Activated naive CD4-positive, alpha-beta T cell treated with anti-CD3 and anti-CD28 coated beads, Interleukin-2, amount 10 ng/mL, durations not matched to agents 7 days and 5 days (primary cell): ENCODE data around the gene CDH4.

Experiments used
- CTCF ChIA-PET: fragments of 350-600 bp; sonication (Branson Sonifier 250); formaldehyde crosslinking; loops from one replicate; lab custom pipeline; 2021; ENCODE audit warnings: antibody characterized with exemption; lab: Charles Lee
- DNase-seq: peaks from one replicate; pipeline ENCODE4 v3.0.0-alpha.2; 2020
- H3K27ac Mint-ChIP-seq: one replicate; pipeline ENCODE4 v1.8.0; 2021; ENCODE audit warnings: mild to moderate bottlenecking, moderate library complexity, mixed read lengths
- H3K27me3 Mint-ChIP-seq: one replicate; pipeline ENCODE4 v1.8.0; 2021; ENCODE audit warnings: mild to moderate bottlenecking, mixed read lengths
- H3K36me3 Mint-ChIP-seq: one replicate; pipeline ENCODE4 v1.8.0; 2021; ENCODE audit warnings: mixed read lengths
- H3K4me1 Mint-ChIP-seq: one replicate; pipeline ENCODE4 v1.8.0; 2021; ENCODE audit warnings: mixed read lengths
- H3K4me3 Mint-ChIP-seq: one replicate; pipeline ENCODE4 v1.8.0; 2021; ENCODE audit warnings: mild to moderate bottlenecking, moderate library complexity, mixed read lengths
- H3K9me3 Mint-ChIP-seq: one replicate; pipeline ENCODE4 v1.8.0; 2021; ENCODE audit warnings: mixed read lengths

The CDH4 gene

GRCh38 chr20:61513124-61514017, 261.3 kb downstream of the CDH4 start:
- H3K27me3 Mint-ChIP-seq = no peaks in the 10 kb centered on the region
- H3K4me3 Mint-ChIP-seq = no peak overlapping the region
- H3K27ac Mint-ChIP-seq = no peak overlapping the region
- CTCF ChIA-PET = no interaction called here
- no peaks in the 10 kb centered on the region for H3K36me3 Mint-ChIP-seq
- H3K4me1 Mint-ChIP-seq = no peaks in the 10 kb centered on the region
- DNase-seq = no peak
- peaks cover 2% of the 10 kb centered on the region for H3K9me3 Mint-ChIP-seq

GRCh38 chr20:61514018-61514365, 261.9 kb downstream of the CDH4 start:
- no peak overlapping the region for H3K27ac Mint-ChIP-seq
- H3K9me3 Mint-ChIP-seq = peaks cover 6% of the 10 kb centered on the region
- CTCF ChIA-PET = no interaction called here
- H3K27me3 Mint-ChIP-seq = no peaks in the 10 kb centered on the region
- no peak overlapping the region for H3K4me3 Mint-ChIP-seq
- H3K36me3 Mint-ChIP-seq = no peaks in the 10 kb centered on the region
- DNase-seq = no peak
- H3K4me1 Mint-ChIP-seq = no peaks in the 10 kb centered on the region

- Mint-ChIP-seq H3K9me3 (peaks cover 6% of the 10 kb centered on the region), H3K4me3 (no peak overlapping the region), H3K27me3 (no peaks in the 10 kb centered on the region), H3K4me1 (no peaks in the 10 kb centered on the region), H3K36me3 (no peaks in the 10 kb centered on the region), H3K27ac (no peak overlapping the region)
- CTCF ChIA-PET = no interaction called here
- no peak for DNase-seq
Observed at GRCh38 chr20:61514396-61514795, 262.3 kb downstream of the CDH4 start.

GRCh38 chr20:61514805-61515505, 262.9 kb downstream of the CDH4 start:
- DNase-seq = no peak
- no peaks in the 10 kb centered on the region for H3K4me1 Mint-ChIP-seq
- H3K9me3 Mint-ChIP-seq = peaks cover 6% of the 10 kb centered on the region
- H3K36me3 Mint-ChIP-seq = no peaks in the 10 kb centered on the region
- no peak overlapping the region for H3K4me3 Mint-ChIP-seq
- no peak overlapping the region for H3K27ac Mint-ChIP-seq
- H3K27me3 Mint-ChIP-seq = no peaks in the 10 kb centered on the region
- CTCF ChIA-PET = no interaction called here

- no peaks in the 10 kb centered on the region for H3K4me1 Mint-ChIP-seq
- peaks cover 6% of the 10 kb centered on the region for H3K9me3 Mint-ChIP-seq
- no peak overlapping the region for H3K27ac Mint-ChIP-seq
- H3K27me3 Mint-ChIP-seq = no peaks in the 10 kb centered on the region
- no peak for DNase-seq
- no peaks in the 10 kb centered on the region for H3K36me3 Mint-ChIP-seq
- CTCF ChIA-PET = no interaction called here
- H3K4me3 Mint-ChIP-seq = no peak overlapping the region
Observed at GRCh38 chr20:61515922-61516321, 263.9 kb downstream of the CDH4 start.

GRCh38 chr20:61516346-61517208, 264.5 kb downstream of the CDH4 start:
- Mint-ChIP-seq H3K27me3 (no peaks in the 10 kb centered on the region), H3K36me3 (no peaks in the 10 kb centered on the region), H3K9me3 (peaks cover 6% of the 10 kb centered on the region), H3K4me1 (no peaks in the 10 kb centered on the region), H3K4me3 (no peak overlapping the region), H3K27ac (no peak overlapping the region)
- CTCF ChIA-PET = no interaction called here
- no peak for DNase-seq

GRCh38 chr20:61517419-61517818, 265.4 kb downstream of the CDH4 start:
- Mint-ChIP-seq H3K36me3 (no peaks in the 10 kb centered on the region), H3K27ac (no peak overlapping the region), H3K27me3 (no peaks in the 10 kb centered on the region), H3K9me3 (peaks cover 6% of the 10 kb centered on the region), H3K4me3 (no peak overlapping the region), H3K4me1 (no peaks in the 10 kb centered on the region)
- CTCF ChIA-PET = interaction anchor here (0.8 kb wide), 1 partner anchor 41 kb away, joined by 3 read pairs; no protein-coding TSS in a partner anchor
- no peak for DNase-seq

GRCh38 chr20:61518424-61518951, 266.4 kb downstream of the CDH4 start:
- CTCF ChIA-PET = no interaction called here
- Mint-ChIP-seq H3K9me3 (peaks cover 6% of the 10 kb centered on the region), H3K4me1 (no peaks in the 10 kb centered on the region), H3K4me3 (no peak overlapping the region), H3K27me3 (no peaks in the 10 kb centered on the region), H3K27ac (no peak overlapping the region), H3K36me3 (no peaks in the 10 kb centered on the region)
- no peak for DNase-seq

- CTCF ChIA-PET = no interaction called here
- no peaks in the 10 kb centered on the region for H3K27me3 Mint-ChIP-seq
- no peak overlapping the region for H3K4me3 Mint-ChIP-seq
- no peak overlapping the region for H3K27ac Mint-ChIP-seq
- H3K9me3 Mint-ChIP-seq = peaks cover 6% of the 10 kb centered on the region
- H3K36me3 Mint-ChIP-seq = no peaks in the 10 kb centered on the region
- H3K4me1 Mint-ChIP-seq = no peaks in the 10 kb centered on the region
- no peak for DNase-seq
Observed at GRCh38 chr20:61519488-61519887, 267.4 kb downstream of the CDH4 start.

- Mint-ChIP-seq H3K27me3 (no peaks in the 10 kb centered on the region), H3K27ac (no peak overlapping the region), H3K4me1 (no peaks in the 10 kb centered on the region), H3K36me3 (no peaks in the 10 kb centered on the region), H3K9me3 (peaks cover 6% of the 10 kb centered on the region), H3K4me3 (no peak overlapping the region)
- CTCF ChIA-PET = no interaction called here
- no peak for DNase-seq
Observed at GRCh38 chr20:61520076-61520892, 268.2 kb downstream of the CDH4 start.

- H3K4me3 Mint-ChIP-seq = no peak overlapping the region
- CTCF ChIA-PET = no interaction called here
- DNase-seq = no peak
- H3K27me3 Mint-ChIP-seq = no peaks in the 10 kb centered on the region
- H3K9me3 Mint-ChIP-seq = peaks cover 6% of the 10 kb centered on the region
- H3K36me3 Mint-ChIP-seq = no peaks in the 10 kb centered on the region
- no peak overlapping the region for H3K27ac Mint-ChIP-seq
- no peaks in the 10 kb centered on the region for H3K4me1 Mint-ChIP-seq
Observed at GRCh38 chr20:61520893-61521460, 268.9 kb downstream of the CDH4 start.

GRCh38 chr20:61521687-61522420, 269.8 kb downstream of the CDH4 start:
- no peak for DNase-seq
- Mint-ChIP-seq H3K4me1 (no peaks in the 10 kb centered on the region), H3K9me3 (peaks cover 6% of the 10 kb centered on the region), H3K27ac (no peak overlapping the region), H3K36me3 (no peaks in the 10 kb centered on the region), H3K27me3 (no peaks in the 10 kb centered on the region), H3K4me3 (no peak overlapping the region)
- CTCF ChIA-PET = no interaction called here
